Prostate gland (tissue), 2 donors: ENCODE measurements around the gene PLRG1. TPM values are rescaled to one million over a fixed set of nuclear protein-coding genes. Genes with fewer than 3 reads are reported as not detected.

ENCODE experiments used
- DNase-seq: peaks from one replicate; pipeline ENCODE4 v3.0.0-alpha.2; 2019; ENCODE audit warnings: low spot score
- H3K27ac ChIP-seq, 2 donors: fragments of 200-600 bp; sonication (generic); 2 replicates each; pipeline ENCODE4 v1.5.1; 2017 to 2019
- H3K27me3 ChIP-seq: fragments of 200-600 bp; sonication (generic); replicated peaks from 2 replicates; pipeline ENCODE4 v1.5.1; 2019; ENCODE audit not compliant: insufficient read depth
- H3K36me3 ChIP-seq, 2 donors: fragments of 200-600 bp; sonication (generic); 1 replicate in 1 of 2; 2 replicates in 1 of 2; pipeline versions ENCODE4 v1.5.1 to v1.8.1; 2017 to 2019
- H3K4me1 ChIP-seq: fragments of 200-600 bp; sonication (generic); replicated peaks from 2 replicates; pipeline ENCODE4 v1.5.1; 2019
- H3K4me3 ChIP-seq, 2 donors: fragments of 200-600 bp; sonication (generic); 2 replicates each; pipeline ENCODE4 v1.5.1; 2017 to 2019
- H3K9me3 ChIP-seq: fragments of 200-600 bp; sonication (generic); 2 replicates; pipeline ENCODE4 v1.5.1; 2017
- CTCF ChIP-seq, 4 experiments: fragments of 200-600 bp in 2 of 4; fragments of 450-650 bp in 2 of 4; sonication (generic) in 2 of 4; IDR thresholded peaks; 1 replicate in 3 of 4; 2 replicates in 1 of 4; pipeline ENCODE4 v1.5.1; 2016 to 2019; ENCODE audit warnings: antibody characterized with exemption in 4 of 4, mild to moderate bottlenecking in 2 of 4, moderate library complexity in 2 of 4
- POLR2A ChIP-seq: fragments of 450-650 bp; IDR thresholded peaks from one replicate; pipeline ENCODE4 v1.6.1; 2016; ENCODE audit warnings: antibody characterized with exemption, mild to moderate bottlenecking
- POLR2AphosphoS5 ChIP-seq: sonication (generic); formaldehyde crosslinking; IDR thresholded peaks from one replicate; pipeline ENCODE4 v1.6.1; 2017; ENCODE audit warnings: antibody characterized with exemption
- WGBS: methylation state at CpG from one replicate; pipeline ENCODE4 v1.1.5; 2018; 5-methylcytosine and 5-hydroxymethylcytosine counted together
- intact Hi-C: fragments of 100-400 bp; cut with DNase I; formaldehyde crosslinking; loops from one replicate; pipeline ENCODE4 v1.14.2; 2022
- total RNA-seq, 2 donors: library from RNA; depleted of rRNA; stranded (reverse); fragments of >200 nt; gene quantifications; one replicate each; pipeline ENCODE4 v1.1.0, GENCODE V29; 2016

The PLRG1 gene
- total RNA-seq, 2 donors from 2014 or later = 28.2 to 48.3 TPM

- H3K4me3 ChIP-seq = no peak overlapping the region
Measured at GRCh38 chr4:154573190-154573870, 23.1 kb upstream of the PLRG1 start.

GRCh38 chr4:154569584-154569983 lies 19.4 kb upstream of the PLRG1 start:
- Histone ChIP-seq H3K36me3 (no peaks in the 10 kb centered on the region), H3K9me3 (no peaks in the 10 kb centered on the region), H3K27ac (no peak overlapping the region), H3K4me1 (no peaks in the 10 kb centered on the region), H3K4me3 (no peak overlapping the region), H3K27me3 (no peaks in the 10 kb centered on the region)
- WGBS = 80% methylated on average over 5 of the region's 5 CpGs
- no peak for DNase-seq
- TF ChIP-seq CTCF (IDR thresholded peaks at IDR 0.05) = no peak
- TF ChIP-seq POLR2A = no peak
- no peak for TF ChIP-seq POLR2AphosphoS5
- intact Hi-C loops = no loop called here

More at GRCh38 chr4:154573190-154573870, 23.1 kb upstream of the PLRG1 start:
- intact Hi-C loops = no loop called here
- no peaks in the 10 kb centered on the region for H3K9me3 ChIP-seq
- no peak overlapping the region for H3K27ac ChIP-seq
- 86% methylated on average over 5 of the region's 5 CpGs for WGBS
- H3K4me1 ChIP-seq = no peaks in the 10 kb centered on the region
- TF ChIP-seq CTCF (IDR thresholded peaks at IDR 0.05) (no peak), POLR2AphosphoS5 (no peak), POLR2A (no peak)
- DNase-seq = no peak
- H3K27me3 ChIP-seq = no peaks in the 10 kb centered on the region
- no peaks in the 10 kb centered on the region for H3K36me3 ChIP-seq

GRCh38 chr4:154569028-154569427 lies 18.8 kb upstream of the PLRG1 start:
- no peak for DNase-seq
- H3K27me3 ChIP-seq = no peaks in the 10 kb centered on the region
- no peak overlapping the region for H3K27ac ChIP-seq
- 25% methylated on average over 3 of the region's 3 CpGs for WGBS
- no peak for TF ChIP-seq POLR2AphosphoS5
- TF ChIP-seq CTCF (IDR thresholded peaks at IDR 0.05) = no peak
- no peak for TF ChIP-seq POLR2A
- intact Hi-C loops = no loop called here
- no peaks in the 10 kb centered on the region for H3K36me3 ChIP-seq
- no peak overlapping the region for H3K4me3 ChIP-seq
- no peaks in the 10 kb centered on the region for H3K9me3 ChIP-seq
- H3K4me1 ChIP-seq = no peaks in the 10 kb centered on the region

- Histone ChIP-seq H3K27ac (no peak overlapping the region), H3K9me3 (no peaks in the 10 kb centered on the region), H3K36me3 (no peaks in the 10 kb centered on the region), H3K27me3 (no peaks in the 10 kb centered on the region), H3K4me1 (no peaks in the 10 kb centered on the region), H3K4me3 (no peak overlapping the region)
- DNase-seq = no peak
- no peak for TF ChIP-seq POLR2A
- no peak for TF ChIP-seq CTCF (IDR thresholded peaks at IDR 0.05)
- intact Hi-C loops = no loop called here
- 85% methylated on average over 5 of the region's 5 CpGs for WGBS
Measured at GRCh38 chr4:154566639-154567204, 16.5 kb upstream of the PLRG1 start.

- H3K4me1 ChIP-seq = no peaks in the 10 kb centered on the region
- H3K4me3 ChIP-seq = no peak overlapping the region
- H3K27me3 ChIP-seq = no peaks in the 10 kb centered on the region
- 95% methylated on average over 6 of the region's 6 CpGs for WGBS
- no peaks in the 10 kb centered on the region for H3K9me3 ChIP-seq
- no peak overlapping the region for H3K27ac ChIP-seq
- intact Hi-C loops = no loop called here
- TF ChIP-seq POLR2AphosphoS5 (no peak), POLR2A (no peak), CTCF (IDR thresholded peaks at IDR 0.05) (no peak)
- no peak for DNase-seq
- H3K36me3 ChIP-seq = no peaks in the 10 kb centered on the region
Measured at GRCh38 chr4:154565704-154566103, 15.5 kb upstream of the PLRG1 start.
